DND-41 (cell line): ENCODE results near the gene LRRC25.

ENCODE experiments used
- ATAC-seq: fragments of 200-7000 bp; cut with Tn5 transposase; 3 replicates; pipeline ENCODE4 v1.9.1; 2021; ENCODE audit warnings: low read depth; ENCODE audit not compliant: insufficient read depth
- DNase-seq: peaks from one replicate; pipeline ENCODE4 v3.0.0-alpha.2; 2020
- H2AFZ ChIP-seq: 2 replicates; pipeline ENCODE4 v1.6.0; 2012; ENCODE audit warnings: low read depth, low read length
- H3K27ac ChIP-seq: 2 replicates; pipeline ENCODE4 v1.5.1; 2012; ENCODE audit warnings: low read length, inconsistent platforms
- H3K27me3 ChIP-seq: fragments of 200-600 bp; sonication (generic); 2 replicates; pipeline ENCODE4 v1.6.0; 2012; ENCODE audit warnings: low read length, mild to moderate bottlenecking, inconsistent platforms; ENCODE audit not compliant: insufficient read depth, poor library complexity
- H3K36me3 ChIP-seq: 2 replicates; pipeline ENCODE4 v1.5.1; 2012; ENCODE audit warnings: low read length, inconsistent platforms; ENCODE audit not compliant: insufficient read depth
- H3K4me1 ChIP-seq: 2 replicates; pipeline ENCODE4 v1.5.1; 2012; ENCODE audit warnings: mild to moderate bottlenecking, low read length; ENCODE audit not compliant: insufficient read depth
- H3K4me2 ChIP-seq: 2 replicates; pipeline ENCODE4 v1.6.0; 2012; ENCODE audit warnings: mild to moderate bottlenecking, moderate library complexity, low read length, inconsistent platforms; ENCODE audit not compliant: insufficient read depth
- H3K4me3 ChIP-seq, 2 experiments: fragments of 200-600 bp in 1 of 2; shearing (Covaris generic) in 1 of 2; 2 replicates each; pipeline ENCODE4 v1.5.1; 2012 to 2016; ENCODE audit warnings: inconsistent platforms in 2 of 2, low read length in 2 of 2, mild to moderate bottlenecking in 2 of 2, low read depth in 1 of 2, moderate library complexity in 1 of 2
- H3K79me2 ChIP-seq: 2 replicates; pipeline ENCODE4 v1.6.0; 2012; ENCODE audit warnings: low read length, inconsistent platforms; ENCODE audit not compliant: insufficient read depth
- H3K9ac ChIP-seq: 2 replicates; pipeline ENCODE4 v1.6.0; 2012; ENCODE audit warnings: low read depth, mild to moderate bottlenecking, inconsistent platforms, low read length, moderate library complexity
- H3K9me3 ChIP-seq: 2 replicates; pipeline ENCODE4 v1.5.1; 2012; ENCODE audit warnings: low read length, moderate library complexity, mild to moderate bottlenecking, inconsistent platforms; ENCODE audit not compliant: insufficient read depth, severe bottlenecking
- H4K20me1 ChIP-seq: 2 replicates; pipeline ENCODE4 v1.6.0; 2012; ENCODE audit warnings: low read length; ENCODE audit not compliant: insufficient read depth
- CTCF ChIP-seq: IDR thresholded peaks from 2 replicates; pipeline ENCODE4 v1.5.1; 2012; ENCODE audit warnings: borderline replicate concordance, low read length, moderate library complexity, mild to moderate bottlenecking; ENCODE audit not compliant: poor library complexity, severe bottlenecking; ENCODE audit errors: extremely low read depth
- EZH2 ChIP-seq: IDR thresholded peaks from 3 replicates; pipeline ENCODE4 v1.6.1; 2012; ENCODE audit warnings: borderline replicate concordance, low read depth, mild to moderate bottlenecking, moderate library complexity, low read length, inconsistent platforms; ENCODE audit not compliant: severe bottlenecking

Gene LRRC25

GRCh38 chr19:18397242-18398202 is at the start of gene LRRC25:
Gene LRRC25 (minus strand): TSS chr19:18397622. CDS start chr19:18396963, 659 bp downstream.
- H3K9ac ChIP-seq = no peak within 1 kb of the TSS
- no peak within 1 kb of the TSS for H3K4me2 ChIP-seq
- H3K4me1 ChIP-seq = no peaks in the 10 kb centered on the region
- no peaks in the 10 kb centered on the region for H3K9me3 ChIP-seq
- H3K79me2 ChIP-seq = no peaks in the 10 kb centered on the region
- TF ChIP-seq EZH2 = no peak
- no peak for TF ChIP-seq CTCF
- H2AFZ ChIP-seq = no peak within 1 kb of the TSS
- DNase-seq = no peak
- no peaks in the 10 kb centered on the region for H3K27me3 ChIP-seq
- no peak within 1 kb of the TSS for H3K27ac ChIP-seq
- H3K36me3 ChIP-seq = no peaks in the 10 kb centered on the region
- ATAC-seq = no peak
- H3K4me3 ChIP-seq = no peak within 1 kb of the TSS
- no peaks in the 10 kb centered on the region for H4K20me1 ChIP-seq

- H3K27me3 ChIP-seq = no peaks in the 10 kb centered on the region
- no peak for ATAC-seq
- H3K9ac ChIP-seq = no peak overlapping the region
- no peak overlapping the region for H3K4me3 ChIP-seq
- DNase-seq = no peak
- no peaks in the 10 kb centered on the region for H3K4me1 ChIP-seq
- no peak overlapping the region for H3K4me2 ChIP-seq
- no peaks in the 10 kb centered on the region for H3K79me2 ChIP-seq
- H3K36me3 ChIP-seq = peaks cover 81% of the 10 kb centered on the region
- no peak overlapping the region for H3K27ac ChIP-seq
- TF ChIP-seq EZH2 (no peak), CTCF (no peak)
- peaks cover 35% of the 10 kb centered on the region for H4K20me1 ChIP-seq
- no peak overlapping the region for H2AFZ ChIP-seq
- no peaks in the 10 kb centered on the region for H3K9me3 ChIP-seq
These were observed 49.5 kb upstream of the LRRC25 start for GRCh38 chr19:18446811-18447359.

- no peak overlapping the region for H3K9ac ChIP-seq
- H3K36me3 ChIP-seq = peaks cover 75% of the 10 kb centered on the region
These were observed 48.9 kb upstream of the LRRC25 start for GRCh38 chr19:18446145-18446810.

More at GRCh38 chr19:18446145-18446810, 48.9 kb upstream of the LRRC25 start:
- no peaks in the 10 kb centered on the region for H3K9me3 ChIP-seq
- H2AFZ ChIP-seq = no peak overlapping the region
- no peak overlapping the region for H3K27ac ChIP-seq
- H3K4me1 ChIP-seq = no peaks in the 10 kb centered on the region
- no peak overlapping the region for H3K4me3 ChIP-seq
- no peak overlapping the region for H3K4me2 ChIP-seq
- no peak for ATAC-seq
- H3K79me2 ChIP-seq = no peaks in the 10 kb centered on the region
- no peaks in the 10 kb centered on the region for H3K27me3 ChIP-seq
- TF ChIP-seq EZH2 = no peak
- TF ChIP-seq CTCF = no peak
- no peak for DNase-seq
- H4K20me1 ChIP-seq = peaks cover 38% of the 10 kb centered on the region
